Keratinocyte (primary cell): ENCODE data around the gene GRIPAP1. TPM values are rescaled to one million over a fixed set of nuclear protein-coding genes. Genes with fewer than 3 reads are reported as not detected.
A peak's percentile ranks its signal among the peaks of the same experiment; 100 is the strongest.

Experiments
- DNase-seq: peaks from one replicate; pipeline ENCODE4 v3.0.0-alpha.2; 2011; ENCODE audit warnings: low read depth, missing footprints, low spot score
- FAIRE-seq: peaks from 2 replicates; lab custom pipeline; 2011; peaks lifted over from hg19 to GRCh38; lab: Jason Lieb, UNC
- H2AFZ ChIP-seq: 2 replicates; pipeline ENCODE4 v1.6.0; 2012; ENCODE audit warnings: low read length, control low read depth, inconsistent platforms; ENCODE audit not compliant: control insufficient read depth
- H3K27ac ChIP-seq: 2 replicates; pipeline ENCODE4 v1.5.1; 2011; ENCODE audit warnings: low read length; ENCODE audit not compliant: control insufficient read depth, insufficient read depth
- H3K27me3 ChIP-seq: 3 replicates; pipeline ENCODE4 v1.6.0; 2011; ENCODE audit warnings: low read length; ENCODE audit not compliant: control insufficient read depth, insufficient read depth; ENCODE audit errors: extremely low read depth
- H3K36me3 ChIP-seq, 2 experiments: 2 replicates in 1 of 2; 3 replicates in 1 of 2; pipeline ENCODE4 v1.5.1; 2011; ENCODE audit warnings: low read length in 2 of 2, mild to moderate bottlenecking in 1 of 2; ENCODE audit not compliant: control insufficient read depth in 2 of 2, insufficient read depth in 2 of 2; ENCODE audit errors: extremely low read depth in 1 of 2
- H3K4me1 ChIP-seq: 3 replicates; pipeline ENCODE4 v1.5.1; 2011; ENCODE audit warnings: low read length; ENCODE audit not compliant: control insufficient read depth, insufficient read depth; ENCODE audit errors: extremely low read depth
- H3K4me2 ChIP-seq: 3 replicates; pipeline ENCODE4 v1.6.0; 2011; ENCODE audit warnings: low read depth, low read length; ENCODE audit not compliant: control insufficient read depth, insufficient read depth; ENCODE audit errors: extremely low read depth
- H3K4me3 ChIP-seq, 3 experiments: fragments of 200-600 bp in 1 of 3; sonication (generic) in 1 of 3; 2 replicates in 2 of 3; 3 replicates in 1 of 3; pipeline ENCODE4 v1.5.1; 2011 to 2016; ENCODE audit warnings: low read length in 3 of 3, mild to moderate bottlenecking in 3 of 3, control low read depth in 2 of 3, inconsistent platforms in 1 of 3, low read depth in 1 of 3, mixed read lengths in 1 of 3, mixed run types in 1 of 3, moderate library complexity in 1 of 3; ENCODE audit not compliant: control insufficient read depth in 2 of 3, insufficient read depth in 2 of 3; ENCODE audit errors: extremely low read depth in 1 of 3
- H3K79me2 ChIP-seq: 2 replicates; pipeline ENCODE4 v1.6.0; 2012; ENCODE audit warnings: low read length; ENCODE audit not compliant: control insufficient read depth, insufficient read depth
- H3K9ac ChIP-seq: 3 replicates; pipeline ENCODE4 v1.6.0; 2011; ENCODE audit warnings: low read length; ENCODE audit not compliant: control insufficient read depth, insufficient read depth; ENCODE audit errors: extremely low read depth
- H3K9me1 ChIP-seq: 3 replicates; pipeline ENCODE4 v1.6.0; 2011; ENCODE audit warnings: low read length; ENCODE audit not compliant: control insufficient read depth, insufficient read depth; ENCODE audit errors: extremely low read depth
- H3K9me3 ChIP-seq: 2 replicates; pipeline ENCODE4 v1.5.1; 2012; ENCODE audit warnings: low read depth, low read length; ENCODE audit not compliant: control insufficient read depth
- H4K20me1 ChIP-seq: 3 replicates; pipeline ENCODE4 v1.6.0; 2011; ENCODE audit warnings: low read length; ENCODE audit not compliant: control insufficient read depth, insufficient read depth; ENCODE audit errors: extremely low read depth
- CTCF ChIP-seq, 3 experiments: IDR thresholded peaks in 1 of 3; conservative IDR thresholded peaks in 1 of 3; optimal IDR thresholded peaks in 1 of 3; 2 replicates in 2 of 3; 3 replicates in 1 of 3; pipeline versions ENCODE3 to v1.5.1; 2011; ENCODE audit warnings: low read length in 3 of 3, mild to moderate bottlenecking in 3 of 3, moderate library complexity in 2 of 3, control low read depth in 1 of 3, inconsistent platforms in 1 of 3; ENCODE audit not compliant: insufficient read depth in 2 of 3; ENCODE audit errors: extremely low read depth in 1 of 3
- EZH2 ChIP-seq: IDR thresholded peaks from one replicate; pipeline ENCODE4 v1.6.1; 2012; ENCODE audit warnings: inconsistent platforms, mild to moderate bottlenecking, low read length, moderate library complexity
- dilution Hi-C: fragments of 300-500 bp; cut with MboI; formaldehyde crosslinking; loops from one replicate; pipeline ENCODE4 v1.7.0; 2020; ENCODE audit warnings: low sequenced_read_pairs; ENCODE audit not compliant: extremely low pct_ligation_motif_present
- polyA plus RNA-seq, 5 experiments: library from polyadenylated mRNA; depleted of rRNA in 3 of 5; stranded (reverse) in 3 of 5; stranded (forward) in 1 of 5; unstranded in 1 of 5; fragments of >200 nt; gene quantifications; 1 replicate in 1 of 5; 2 replicates in 3 of 5; 3 replicates in 1 of 5; pipeline versions ENCODE4 v1.2.1 to v1.2.3, GENCODE V29; 2011 to 2012; ENCODE audit warnings: missing spikeins in 2 of 5, low read depth in 1 of 5, low replicate concordance in 1 of 5

Gene GRIPAP1
- polyA plus RNA-seq, 1 donor (not counting 4 experiments of a cell fraction or from before 2014, with no cell fraction given) = 23.0 TPM

- H3K4me1 ChIP-seq = peaks cover 20% of the 10 kb centered on the region
- DNase-seq (peak; percentile 92), FAIRE-seq (peak; percentile 69)
- H4K20me1 ChIP-seq = no peaks in the 10 kb centered on the region
- peak within 1 kb of the TSS; percentile 91 for H3K9ac ChIP-seq
- H3K4me3 ChIP-seq = peak within 1 kb of the TSS; percentile 63 to 83 (median 64)
- H3K9me1 ChIP-seq = no peaks in the 10 kb centered on the region
- no peaks in the 10 kb centered on the region for H3K27me3 ChIP-seq
- H3K36me3 ChIP-seq = peaks cover 2 to 17% of the 10 kb centered on the region in 2 experiments
- peak within 1 kb of the TSS; percentile 92 for H3K27ac ChIP-seq
- H3K9me3 ChIP-seq = no peaks in the 10 kb centered on the region
- peak within 1 kb of the TSS; percentile 77 for H3K4me2 ChIP-seq
- TF ChIP-seq EZH2 = no peak
- TF ChIP-seq CTCF (optimal IDR thresholded peaks at IDR 0.05 in 1 of 3, IDR thresholded peaks at IDR 0.05 in 1 of 3, conservative IDR thresholded peaks at IDR 0.05 in 1 of 3; ENCODE audit: extremely low read depth in 1 of 3, insufficient read depth in 2 of 3, low read length in 3 of 3) = peak; percentile 46 to 71 (median 56)
- dilution Hi-C loops = no loop called here
- peak within 1 kb of the TSS; percentile 83 for H2AFZ ChIP-seq
- H3K79me2 ChIP-seq = peaks cover 23% of the 10 kb centered on the region
Observed at GRCh38 chrX:49043220-49043986, 41.3 kb upstream of the GRIPAP1 start, which contains the start of gene TFE3. TSS of gene TFE3 (minus strand) at chrX:49043357. CDS start at chrX:49043226, 131 bp downstream.

GRCh38 chrX:49042581-49043219 lies 40.6 kb upstream of the GRIPAP1 start:
- Histone ChIP-seq H3K9me3 (no peaks in the 10 kb centered on the region), H3K36me3 (peaks cover 3 to 23% of the 10 kb centered on the region in 2 experiments), H3K79me2 (peaks cover 27% of the 10 kb centered on the region), H3K4me2 (peak overlapping the region; percentile 77), H3K9me1 (no peaks in the 10 kb centered on the region), H2AFZ (no peak overlapping the region), H3K4me1 (peaks cover 20% of the 10 kb centered on the region), H3K27ac (peak overlapping the region; percentile 92), H3K9ac (peak overlapping the region; percentile 91), H3K4me3 (peak overlapping the region; percentile 63 to 83 (median 64)), H4K20me1 (no peaks in the 10 kb centered on the region), H3K27me3 (no peaks in the 10 kb centered on the region)
- no peak for DNase-seq
- TF ChIP-seq CTCF (optimal IDR thresholded peaks at IDR 0.05 in 1 of 3, IDR thresholded peaks at IDR 0.05 in 1 of 3, conservative IDR thresholded peaks at IDR 0.05 in 1 of 3; ENCODE audit: extremely low read depth in 1 of 3, insufficient read depth in 2 of 3, low read length in 3 of 3) (no peak), EZH2 (no peak)
- dilution Hi-C loops = no loop called here
- no peak for FAIRE-seq
